CD14-positive monocyte (primary cell): ENCODE measurements around the gene LRP8. TPM values are rescaled to one million over a fixed set of nuclear protein-coding genes. Genes with fewer than 3 reads are reported as not detected.

Experiments
- DNase-seq, 3 donors: peaks; one replicate each; pipeline ENCODE4 v3.0.0-alpha.2; 2011 to 2022
- H2AFZ ChIP-seq: 2 replicates; pipeline ENCODE4 v1.6.0; 2012; ENCODE audit warnings: mild to moderate bottlenecking, low read depth, low read length, inconsistent platforms; ENCODE audit not compliant: insufficient read depth, poor library complexity, severe bottlenecking
- H3K27ac ChIP-seq, 2 donors: 1 replicate in 1 of 2; 2 replicates in 1 of 2; pipeline ENCODE4 v1.5.1; 2012 to 2013; ENCODE audit warnings: low read length in 2 of 2, control low read depth in 1 of 2, inconsistent platforms in 1 of 2, low read depth in 1 of 2, mild to moderate bottlenecking in 1 of 2
- H3K27me3 ChIP-seq, 2 donors: one replicate each; pipeline versions ENCODE4 v1.6.0 to v1.6.1; 2011 to 2013; ENCODE audit warnings: low read length in 2 of 2; ENCODE audit not compliant: control insufficient read depth in 2 of 2, insufficient read depth in 2 of 2
- H3K36me3 ChIP-seq, 2 donors: replicated peaks in 1 of 2; 1 replicate in 1 of 2; 2 replicates in 1 of 2; pipeline versions ENCODE4 v1.5.1 to v1.6.1; 2012 to 2013; ENCODE audit warnings: low read length in 2 of 2, control low read depth in 1 of 2, inconsistent platforms in 1 of 2, mild to moderate bottlenecking in 1 of 2; ENCODE audit not compliant: insufficient read depth in 2 of 2, control insufficient read depth in 1 of 2
- H3K4me1 ChIP-seq, 2 donors: 1 replicate in 1 of 2; 2 replicates in 1 of 2; pipeline versions ENCODE4 v1.5.1 to v1.6.1; 2012 to 2013; ENCODE audit warnings: low read length in 2 of 2, control low read depth in 1 of 2, inconsistent platforms in 1 of 2, mild to moderate bottlenecking in 1 of 2, moderate library complexity in 1 of 2; ENCODE audit not compliant: insufficient read depth in 2 of 2, control insufficient read depth in 1 of 2
- H3K4me2 ChIP-seq: replicated peaks from 2 replicates; pipeline ENCODE3; 2012; ENCODE audit warnings: low read length, moderate library complexity, mild to moderate bottlenecking; ENCODE audit not compliant: poor library complexity, severe bottlenecking; ENCODE audit errors: extremely low read depth
- H3K4me3 ChIP-seq, 3 experiments: fragments of 200-600 bp in 1 of 3; sonication (generic) in 1 of 3; replicated peaks in 1 of 3; 1 replicate in 2 of 3; 2 replicates in 1 of 3; pipeline ENCODE4 v1.5.1; 2011 to 2013; ENCODE audit warnings: low read length in 3 of 3, mild to moderate bottlenecking in 3 of 3, control low read depth in 2 of 3, low read depth in 2 of 3, inconsistent platforms in 1 of 3, moderate library complexity in 1 of 3
- H3K79me2 ChIP-seq: 2 replicates; pipeline ENCODE4 v1.6.0; 2012; ENCODE audit warnings: mild to moderate bottlenecking, control low read depth, inconsistent platforms, low read length, moderate library complexity; ENCODE audit not compliant: insufficient read depth
- H3K9ac ChIP-seq: 2 replicates; pipeline ENCODE4 v1.6.0; 2017; ENCODE audit warnings: low read length, mild to moderate bottlenecking; ENCODE audit not compliant: insufficient read depth, poor library complexity, severe bottlenecking
- H3K9me3 ChIP-seq, 2 donors: replicated peaks in 1 of 2; 1 replicate in 1 of 2; 2 replicates in 1 of 2; pipeline versions ENCODE4 v1.5.1 to v1.6.1; 2012 to 2013; ENCODE audit warnings: low read length in 2 of 2, control low read depth in 1 of 2; ENCODE audit not compliant: control insufficient read depth in 1 of 2, insufficient read depth in 1 of 2
- H4K20me1 ChIP-seq: 2 replicates; pipeline ENCODE4 v1.6.0; 2012; ENCODE audit warnings: mild to moderate bottlenecking, low read length, control low read depth, moderate library complexity; ENCODE audit not compliant: insufficient read depth
- H3K27ac Mint-ChIP-seq, 7 donors: one replicate each; pipeline ENCODE4 v1.8.0; 2020; ENCODE audit warnings: mild to moderate bottlenecking in 7 of 7, mixed read lengths in 7 of 7, moderate library complexity in 6 of 7, inconsistent platforms in 2 of 7
- H3K27me3 Mint-ChIP-seq, 3 donors: one replicate each; pipeline ENCODE4 v1.8.0; 2021 to 2022; ENCODE audit warnings: low read depth in 3 of 3, mild to moderate bottlenecking in 3 of 3, mixed read lengths in 3 of 3, moderate library complexity in 3 of 3, inconsistent platforms in 1 of 3
- H3K36me3 Mint-ChIP-seq, 2 donors: one replicate each; pipeline ENCODE4 v1.8.0; 2020; ENCODE audit warnings: mixed read lengths in 2 of 2, inconsistent platforms in 1 of 2, mild to moderate bottlenecking in 1 of 2
- H3K4me1 Mint-ChIP-seq: one replicate; pipeline ENCODE4 v1.8.0; 2020; ENCODE audit warnings: mild to moderate bottlenecking, mixed read lengths
- H3K4me3 Mint-ChIP-seq, 2 donors: one replicate each; pipeline ENCODE4 v1.8.0; 2020; ENCODE audit warnings: mild to moderate bottlenecking in 2 of 2, mixed read lengths in 2 of 2, moderate library complexity in 1 of 2
- H3K9me3 Mint-ChIP-seq, 7 donors: one replicate each; pipeline ENCODE4 v1.8.0; 2020 to 2022; ENCODE audit warnings: mixed read lengths in 7 of 7, mild to moderate bottlenecking in 6 of 7, moderate library complexity in 6 of 7, inconsistent platforms in 2 of 7
- WGBS: methylation state at CpG from one replicate; pipeline ENCODE4 v1.1.5; 2013; ENCODE audit warnings: missing lambda C conversion rate; ENCODE audit not compliant: insufficient coverage; 5-methylcytosine and 5-hydroxymethylcytosine counted together
- intact Hi-C, 2 donors: fragments of 100-400 bp; cut with micrococcal nuclease; formaldehyde crosslinking; loops; one replicate each; pipeline versions ENCODE4 v1.15.0 to v1.15.1; 2023
- polyA plus RNA-seq, 3 donors: library from polyadenylated mRNA; depleted of rRNA in 1 of 3; unstranded in 2 of 3; stranded (reverse) in 1 of 3; fragments of 300-500 nt in 2 of 3; fragments of >200 nt in 1 of 3; fragmentation: Illumina TruSeq in 2 of 3; gene quantifications; 1 replicate in 2 of 3; 2 replicates in 1 of 3; pipeline ENCODE4 v1.2.3, GENCODE V29; 2012 to 2021
- TF ChIP-seq, protein P1 (sequence below): fragments of 200-600 bp; IDR thresholded peaks from one replicate; pipeline ENCODE4 v1.8.0; 2022; ENCODE audit warnings: antibody characterized with exemption, mild to moderate bottlenecking

Gene LRP8
- polyA plus RNA-seq, 3 donors, result 0.76 to 11.3 (median 0.95) TPM

DNA sequence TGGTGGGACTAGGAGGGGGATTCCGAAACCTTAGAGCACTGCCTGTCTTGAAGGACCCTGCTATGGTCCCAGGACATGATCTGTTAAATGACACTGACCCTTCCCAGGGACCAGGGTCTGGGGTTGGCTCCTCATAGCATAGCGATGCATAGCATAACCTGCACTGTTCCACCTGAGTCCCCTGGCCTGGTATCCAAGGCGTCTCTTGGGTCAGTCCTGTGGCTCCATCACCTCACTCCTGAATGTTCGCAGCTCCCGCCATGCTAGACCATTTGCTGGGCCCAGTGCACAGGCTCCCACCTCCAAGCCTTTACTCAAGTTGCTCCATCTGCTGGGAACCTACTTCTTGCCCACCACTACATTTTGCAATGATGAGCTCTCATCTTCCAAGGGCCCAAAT, 50.5 kb downstream of the LRP8 start:
- Mint-ChIP-seq H3K27me3 (no peaks in the 10 kb centered on the region), H3K4me3 (no peak overlapping the region), H3K27ac (peak overlapping the region in 1 of 7 donors; percentile 62), H3K4me1 (peaks cover 7% of the 10 kb centered on the region), H3K9me3 (no peaks in the 10 kb centered on the region), H3K36me3 (peaks cover 54 to 83% of the 10 kb centered on the region in 2 donors)
- no peaks in the 10 kb centered on the region for H3K9me3 ChIP-seq
- no peak overlapping the region for H3K4me3 ChIP-seq
- WGBS, result 100% methylated on average over 5 of the region's 5 CpGs
- no peaks in the 10 kb centered on the region for H3K4me1 ChIP-seq
- H4K20me1 ChIP-seq, result no peaks in the 10 kb centered on the region
- H3K4me2 ChIP-seq, result no peak overlapping the region
- peak overlapping the region in 1 of 2 donors; percentile 45 for H3K27ac ChIP-seq
- TF ChIP-seq, protein P1, sequence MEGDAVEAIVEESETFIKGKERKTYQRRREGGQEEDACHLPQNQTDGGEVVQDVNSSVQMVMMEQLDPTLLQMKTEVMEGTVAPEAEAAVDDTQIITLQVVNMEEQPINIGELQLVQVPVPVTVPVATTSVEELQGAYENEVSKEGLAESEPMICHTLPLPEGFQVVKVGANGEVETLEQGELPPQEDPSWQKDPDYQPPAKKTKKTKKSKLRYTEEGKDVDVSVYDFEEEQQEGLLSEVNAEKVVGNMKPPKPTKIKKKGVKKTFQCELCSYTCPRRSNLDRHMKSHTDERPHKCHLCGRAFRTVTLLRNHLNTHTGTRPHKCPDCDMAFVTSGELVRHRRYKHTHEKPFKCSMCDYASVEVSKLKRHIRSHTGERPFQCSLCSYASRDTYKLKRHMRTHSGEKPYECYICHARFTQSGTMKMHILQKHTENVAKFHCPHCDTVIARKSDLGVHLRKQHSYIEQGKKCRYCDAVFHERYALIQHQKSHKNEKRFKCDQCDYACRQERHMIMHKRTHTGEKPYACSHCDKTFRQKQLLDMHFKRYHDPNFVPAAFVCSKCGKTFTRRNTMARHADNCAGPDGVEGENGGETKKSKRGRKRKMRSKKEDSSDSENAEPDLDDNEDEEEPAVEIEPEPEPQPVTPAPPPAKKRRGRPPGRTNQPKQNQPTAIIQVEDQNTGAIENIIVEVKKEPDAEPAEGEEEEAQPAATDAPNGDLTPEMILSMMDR, result no peak
- H3K36me3 ChIP-seq, result peaks cover 5 to 82% of the 10 kb centered on the region in 2 donors
- no peak overlapping the region for H3K9ac ChIP-seq
- no peak overlapping the region for H2AFZ ChIP-seq
- intact Hi-C loops, result loop anchor here in 1 of 2 donors (2.0 kb wide), 1 partner anchor 115 kb away; no protein-coding TSS in a partner anchor
- H3K27me3 ChIP-seq, result no peaks in the 10 kb centered on the region
- no peaks in the 10 kb centered on the region for H3K79me2 ChIP-seq
- no peak for DNase-seq

DNA sequence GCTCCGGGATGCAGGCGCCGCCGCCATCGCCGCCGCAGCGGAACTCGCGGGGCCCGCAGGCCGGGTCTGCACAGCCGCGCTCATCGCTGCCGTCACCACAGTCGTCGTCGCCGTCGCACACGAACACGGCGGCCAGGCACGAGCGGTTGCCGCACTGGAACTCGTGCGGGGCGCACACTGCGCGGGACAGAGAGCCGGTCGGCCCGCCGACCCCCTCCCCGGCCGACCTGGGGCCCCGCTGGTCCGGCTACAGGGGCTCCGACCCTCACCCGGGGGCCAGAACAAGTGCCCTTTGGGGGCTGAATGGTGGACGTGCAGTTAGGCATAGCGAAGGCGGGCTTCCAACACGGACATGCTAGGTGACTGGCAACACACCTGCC, 51.0 kb downstream of the LRP8 start:
- TF ChIP-seq, protein P1, result no peak

More for the DNA sequence above, 51.0 kb downstream of the LRP8 start:
- Histone ChIP-seq H4K20me1 (no peaks in the 10 kb centered on the region), H3K27me3 (no peaks in the 10 kb centered on the region), H2AFZ (no peak overlapping the region), H3K9ac (no peak overlapping the region), H3K27ac (no peak overlapping the region), H3K4me3 (no peak overlapping the region), H3K79me2 (no peaks in the 10 kb centered on the region), H3K9me3 (no peaks in the 10 kb centered on the region), H3K36me3 (peaks cover 8 to 80% of the 10 kb centered on the region in 2 donors), H3K4me2 (no peak overlapping the region), H3K4me1 (no peaks in the 10 kb centered on the region)
- intact Hi-C loops, result loop anchor here in 1 of 2 donors (2.0 kb wide), 1 partner anchor 116 kb away; no protein-coding TSS in a partner anchor
- peaks cover 51 to 82% of the 10 kb centered on the region in 2 donors for H3K36me3 Mint-ChIP-seq
- no peaks in the 10 kb centered on the region for H3K27me3 Mint-ChIP-seq
- no peak overlapping the region for H3K4me3 Mint-ChIP-seq
- no peak for DNase-seq
- H3K9me3 Mint-ChIP-seq, result no peaks in the 10 kb centered on the region
- no peak overlapping the region for H3K27ac Mint-ChIP-seq
- H3K4me1 Mint-ChIP-seq, result peaks cover 7% of the 10 kb centered on the region
- WGBS, result 96% methylated on average over 42 of the region's 46 CpGs
